B cell (primary cell): Measurements from ENCODE around the gene C19orf85. TPM values are rescaled to one million over a fixed set of nuclear protein-coding genes. Genes with fewer than 3 reads are reported as not detected.

Experiments
- ATAC-seq: fragments of 200-7000 bp; cut with Tn5 transposase; one replicate; pipeline ENCODE4 v1.10.0; 2021; ENCODE audit warnings: low read depth, mild to moderate bottlenecking, moderate number of reproducible peaks, moderate library complexity
- CTCF ChIA-PET: fragments of 350-600 bp; sonication (Branson Sonifier 250); formaldehyde crosslinking; loops from one replicate; lab custom pipeline; 2021; ENCODE audit warnings: antibody characterized with exemption, inconsistent platforms; lab: Charles Lee
- POLR2A ChIA-PET: fragments of 350-600 bp; sonication (Branson Sonifier 250); formaldehyde crosslinking; loops from one replicate; lab custom pipeline; 2021; ENCODE audit warnings: antibody characterized with exemption; lab: Charles Lee
- DNase-seq: peaks from one replicate; pipeline ENCODE4 v3.0.0; 2013
- H2AFZ ChIP-seq: 2 replicates; pipeline ENCODE4 v1.6.1; 2012; ENCODE audit warnings: mild to moderate bottlenecking, low read depth, low read length; ENCODE audit not compliant: insufficient read depth, poor library complexity, severe bottlenecking
- H3K27ac ChIP-seq, 2 donors: 1 replicate in 1 of 2; 2 replicates in 1 of 2; pipeline ENCODE4 v1.5.1; 2012 to 2013; ENCODE audit warnings: low read length in 2 of 2, mild to moderate bottlenecking in 2 of 2, moderate library complexity in 1 of 2
- H3K27me3 ChIP-seq, 4 experiments: fragments of 200-600 bp in 1 of 4; sonication (generic) in 1 of 4; replicated peaks in 1 of 4; 1 replicate in 2 of 4; 2 replicates in 2 of 4; pipeline versions ENCODE4 v1.6.1 to v1.7.0; 2013 to 2016; ENCODE audit warnings: low read length in 3 of 4, mild to moderate bottlenecking in 2 of 4, mixed read lengths in 1 of 4, moderate library complexity in 1 of 4; ENCODE audit not compliant: insufficient read depth in 4 of 4, control insufficient read depth in 3 of 4; ENCODE audit errors: control extremely low read depth in 1 of 4
- H3K36me3 ChIP-seq, 2 experiments: replicated peaks in 1 of 2; 1 replicate in 1 of 2; 2 replicates in 1 of 2; pipeline versions ENCODE4 v1.6.1 to v1.7.1; 2013; ENCODE audit warnings: low read length in 1 of 2; ENCODE audit not compliant: insufficient read depth in 2 of 2, control insufficient read depth in 1 of 2; ENCODE audit errors: control extremely low read depth in 1 of 2, extremely low read depth in 1 of 2
- H3K4me1 ChIP-seq, 2 donors: fragments of 200-600 bp in 1 of 2; sonication (generic) in 1 of 2; 1 replicate in 1 of 2; 2 replicates in 1 of 2; pipeline versions ENCODE4 v1.5.1 to v1.6.1; 2013 to 2017; ENCODE audit warnings: low read length in 2 of 2; ENCODE audit not compliant: control insufficient read depth in 2 of 2, insufficient read depth in 2 of 2
- H3K4me2 ChIP-seq: replicated peaks from 2 replicates; pipeline ENCODE3; 2012; ENCODE audit warnings: mild to moderate bottlenecking, low read depth, low read length; ENCODE audit not compliant: poor library complexity, severe bottlenecking
- H3K4me3 ChIP-seq, 5 experiments: fragments of 200-600 bp in 1 of 5; sonication (generic) in 1 of 5; 1 replicate in 3 of 5; 2 replicates in 2 of 5; pipeline versions ENCODE4 v1.5.1 to v1.7.0; 2011 to 2016; ENCODE audit warnings: low read length in 4 of 5, mild to moderate bottlenecking in 4 of 5, low read depth in 2 of 5, control low read depth in 1 of 5, moderate library complexity in 1 of 5; ENCODE audit not compliant: insufficient read depth in 1 of 5; ENCODE audit errors: control extremely low read depth in 1 of 5, extremely low read depth in 1 of 5
- H3K79me2 ChIP-seq: fragments of 200-600 bp; sonication (generic); one replicate; pipeline ENCODE4 v1.6.0; 2016; ENCODE audit warnings: low read length; ENCODE audit not compliant: control insufficient read depth, insufficient read depth
- H3K9ac ChIP-seq: fragments of 200-600 bp; sonication (generic); 2 replicates; pipeline ENCODE4 v1.6.1; 2017; ENCODE audit warnings: mild to moderate bottlenecking, low read length, moderate library complexity
- H3K9me3 ChIP-seq, 3 donors: one replicate each; pipeline versions ENCODE4 v1.6.1 to v1.7.1; 2013; ENCODE audit warnings: low read length in 2 of 3; ENCODE audit not compliant: control insufficient read depth in 2 of 3, insufficient read depth in 1 of 3; ENCODE audit errors: control extremely low read depth in 1 of 3
- H4K20me1 ChIP-seq: 2 replicates; pipeline ENCODE4 v1.6.0; 2012; ENCODE audit warnings: mild to moderate bottlenecking, low read length; ENCODE audit not compliant: insufficient read depth, control insufficient read depth, poor library complexity, severe bottlenecking
- H3K27ac Mint-ChIP-seq: one replicate; pipeline ENCODE4 v1.8.0; 2021; ENCODE audit warnings: mixed read lengths
- H3K27me3 Mint-ChIP-seq: one replicate; pipeline ENCODE4 v1.8.0; 2021; ENCODE audit warnings: mixed read lengths
- H3K4me1 Mint-ChIP-seq: one replicate; pipeline ENCODE4 v1.8.0; 2021; ENCODE audit warnings: mixed read lengths
- H3K4me3 Mint-ChIP-seq: one replicate; pipeline ENCODE4 v1.8.0; 2021; ENCODE audit warnings: mixed read lengths
- H3K9me3 Mint-ChIP-seq: one replicate; pipeline ENCODE4 v1.8.0; 2022; ENCODE audit warnings: mixed read lengths; ENCODE audit not compliant: insufficient read depth
- CTCF ChIP-seq: fragments of 200-600 bp; IDR thresholded peaks from one replicate; pipeline ENCODE4 v1.8.0; 2022; ENCODE audit warnings: antibody characterized with exemption, mild to moderate bottlenecking
- EZH2 ChIP-seq: IDR thresholded peaks from 2 replicates; pipeline ENCODE4 v1.6.1; 2012; ENCODE audit warnings: borderline replicate concordance, low read depth, mild to moderate bottlenecking, moderate library complexity, low read length; ENCODE audit not compliant: insufficient read depth, poor library complexity, severe bottlenecking
- WGBS: methylation state at CpG from one replicate; pipeline ENCODE4 v1.1.5; 2013; ENCODE audit warnings: missing lambda C conversion rate; ENCODE audit not compliant: insufficient coverage; 5-methylcytosine and 5-hydroxymethylcytosine counted together
- intact Hi-C: fragments of 100-400 bp; cut with micrococcal nuclease; formaldehyde crosslinking; loops from one replicate; pipeline ENCODE4 v1.10.0; 2022
- polyA plus RNA-seq: library from polyadenylated mRNA; depleted of rRNA; stranded (reverse); fragments of >200 nt; gene quantifications from 2 replicates; pipeline ENCODE4 v1.2.3, GENCODE V29; 2012
- total RNA-seq, 2 donors: library from RNA; stranded (reverse); fragments of 120-200 nt in 1 of 2; gene quantifications; 1 replicate in 1 of 2; 2 replicates in 1 of 2; pipeline versions ENCODE4 v1.2.3 to v1.2.4, GENCODE V29; 2013 to 2022

C19orf85 gene
- total and polyA plus RNA-seq, 2 donors (not counting 1 experiment from before 2014, with no cell fraction given), result not detected

- Histone ChIP-seq H3K4me1 (peaks cover 4 to 16% of the 10 kb centered on the region in 2 donors), H3K36me3 (no peaks in the 10 kb centered on the region), H3K27me3 (no peaks in the 10 kb centered on the region), H3K4me2 (no peak overlapping the region), H3K9me3 (no peaks in the 10 kb centered on the region), H3K79me2 (peaks cover 6% of the 10 kb centered on the region), H4K20me1 (no peaks in the 10 kb centered on the region), H2AFZ (no peak overlapping the region), H3K27ac (no peak overlapping the region), H3K4me3 (no peak overlapping the region), H3K9ac (no peak overlapping the region)
- intact Hi-C loops, result loop anchor here (5.0 kb wide), 2 partner anchors 132 to 198 kb away; no protein-coding TSS in a partner anchor
- H3K27me3 Mint-ChIP-seq, result no peaks in the 10 kb centered on the region
- WGBS, result 90% methylated on average over 23 of the region's 26 CpGs
- no peak overlapping the region for H3K4me3 Mint-ChIP-seq
- DNase-seq, result no peak
- ATAC-seq, result no peak
- POLR2A ChIA-PET, result no interaction called here
- H3K4me1 Mint-ChIP-seq, result peaks cover 16% of the 10 kb centered on the region
- no peak overlapping the region for H3K27ac Mint-ChIP-seq
- TF ChIP-seq EZH2 (no peak), CTCF (no peak)
- CTCF ChIA-PET, result interaction anchor here (0.9 to 1.1 kb wide), 2 partner anchors 11 to 33 kb away, joined by 3 read pairs; no protein-coding TSS in a partner anchor
- no peaks in the 10 kb centered on the region for H3K9me3 Mint-ChIP-seq
Measured at GRCh38 chr19:55500368-55500952, 35.9 kb upstream of the C19orf85 start.

- Histone ChIP-seq H3K4me3 (no peak overlapping the region), H3K36me3 (no peaks in the 10 kb centered on the region), H3K27ac (no peak overlapping the region), H4K20me1 (no peaks in the 10 kb centered on the region), H3K9me3 (no peaks in the 10 kb centered on the region), H2AFZ (no peak overlapping the region), H3K79me2 (peaks cover 4% of the 10 kb centered on the region), H3K4me1 (peaks cover 2 to 4% of the 10 kb centered on the region in 2 donors), H3K9ac (no peak overlapping the region), H3K27me3 (peaks cover 0 to 5% (median 0%) of the 10 kb centered on the region in 4 experiments), H3K4me2 (no peak overlapping the region)
- no CpG with 5 or more reads among the region's 2 CpGs for WGBS
- TF ChIP-seq CTCF (no peak), EZH2 (no peak)
- Mint-ChIP-seq H3K4me1 (peaks cover 7% of the 10 kb centered on the region), H3K27ac (no peak overlapping the region), H3K4me3 (no peak overlapping the region), H3K27me3 (no peaks in the 10 kb centered on the region), H3K9me3 (no peaks in the 10 kb centered on the region)
- DNase-seq (no peak), ATAC-seq (no peak)
- intact Hi-C loops, result no loop called here
- ChIA-PET CTCF (interaction anchor here (1.2 to 3.0 kb wide), 3 partner anchors 31 to 357 kb away, joined by 3 to 14 read pairs (median 4); no protein-coding TSS in a partner anchor), POLR2A (no interaction called here)
Measured at GRCh38 chr19:55498246-55498840, 33.8 kb upstream of the C19orf85 start.
